Small intestine (tissue), 7 donors: Measurements from ENCODE around the gene PIEZO2. TPM values are rescaled to one million over a fixed set of nuclear protein-coding genes. Genes with fewer than 3 reads are reported as not detected.
A peak's percentile ranks its signal among the peaks of the same experiment; 100 is the strongest.

Experiments used
- DNase-seq, 2 donors: peaks; one replicate each; pipeline versions ENCODE4 v3.0.0 to v3.0.0-alpha.2; 2013
- FAIRE-seq: peaks from 2 replicates; lab custom pipeline; 2012; peaks lifted over from hg19 to GRCh38; lab: Jason Lieb, UNC
- H3K27ac ChIP-seq, 3 donors: one replicate each; pipeline ENCODE4 v1.5.1; 2013; ENCODE audit warnings: low read length in 2 of 3, mild to moderate bottlenecking in 2 of 3, control low read depth in 1 of 3, inconsistent platforms in 1 of 3, low read depth in 1 of 3, moderate library complexity in 1 of 3
- H3K27me3 ChIP-seq, 3 donors: one replicate each; pipeline ENCODE4 v1.6.1; 2013; ENCODE audit warnings: low read length in 3 of 3, inconsistent platforms in 1 of 3; ENCODE audit not compliant: control insufficient read depth in 3 of 3, insufficient read depth in 3 of 3
- H3K36me3 ChIP-seq, 3 donors: one replicate each; pipeline ENCODE4 v1.6.1; 2013; ENCODE audit warnings: low read length in 3 of 3, inconsistent platforms in 1 of 3, low read depth in 1 of 3, mild to moderate bottlenecking in 1 of 3, moderate library complexity in 1 of 3; ENCODE audit not compliant: control insufficient read depth in 3 of 3, insufficient read depth in 2 of 3
- H3K4me1 ChIP-seq, 3 donors: one replicate each; pipeline ENCODE4 v1.6.1; 2013; ENCODE audit warnings: low read length in 2 of 3, inconsistent platforms in 1 of 3, low read depth in 1 of 3, mild to moderate bottlenecking in 1 of 3, moderate library complexity in 1 of 3; ENCODE audit not compliant: control insufficient read depth in 3 of 3, insufficient read depth in 2 of 3
- H3K4me3 ChIP-seq, 3 donors: one replicate each; pipeline ENCODE4 v1.5.1; 2013; ENCODE audit warnings: low read length in 3 of 3, control low read depth in 1 of 3, inconsistent platforms in 1 of 3, low read depth in 1 of 3, mild to moderate bottlenecking in 1 of 3, moderate library complexity in 1 of 3
- H3K9me3 ChIP-seq, 2 donors: one replicate each; pipeline ENCODE4 v1.6.1; 2013; ENCODE audit warnings: low read depth in 1 of 2, low read length in 1 of 2; ENCODE audit not compliant: control insufficient read depth in 2 of 2, insufficient read depth in 1 of 2
- WGBS, 3 donors: extraction: QIAGEN DNeasy Blood & Tissue Kit; methylation state at CpG; one replicate each; pipeline ENCODE4 v1.1.7; 2013; 5-methylcytosine and 5-hydroxymethylcytosine counted together
- polyA plus RNA-seq, 4 donors: library from polyadenylated mRNA; stranded (reverse) in 3 of 4; unstranded in 1 of 4; fragments of 200-250 nt in 3 of 4; fragments of 120-200 nt in 1 of 4; gene quantifications; one replicate each; pipeline versions ENCODE4 v1.2.1 to v1.2.3, GENCODE V29; 2013
- donor health status: healthy with polysubstance abuse.
- donor health status: control.
- donor health status: control.
- donor health status: Bipolar disorder and iron deficiency.
- donor health status: healthy.

The PIEZO2 gene
- polyA plus RNA-seq, 4 donors: 0.81 to 30.2 (median 1.8) TPM; not detected in 1

- DNase-seq (no peak), FAIRE-seq (no peak)
- 69 to 84% (median 80%) methylated on average over 10 of the region's 10 CpGs for WGBS, 3 donors
- H3K27me3 ChIP-seq: no peaks in the 10 kb centered on the region
- H3K36me3 ChIP-seq: no peaks in the 10 kb centered on the region
- H3K4me3 ChIP-seq: no peak overlapping the region
- peak overlapping the region in 1 of 3 donors; percentile 9 for H3K27ac ChIP-seq
- H3K9me3 ChIP-seq: no peaks in the 10 kb centered on the region
- no peaks in the 10 kb centered on the region for H3K4me1 ChIP-seq
Observed at GRCh38 chr18:11096839-11097750, 52.3 kb downstream of the PIEZO2 start.

GRCh38 chr18:11096411-11096810, 53.0 kb downstream of the PIEZO2 start:
- Histone ChIP-seq H3K27me3 (no peaks in the 10 kb centered on the region), H3K27ac (peak overlapping the region in 1 of 3 donors; percentile 9), H3K4me3 (no peak overlapping the region), H3K4me1 (no peaks in the 10 kb centered on the region), H3K36me3 (no peaks in the 10 kb centered on the region), H3K9me3 (no peaks in the 10 kb centered on the region)
- DNase-seq: no peak
- FAIRE-seq: no peak
- 52 to 63% (median 53%) methylated on average over 5 of the region's 5 CpGs for WGBS, 3 donors

- WGBS, 3 donors: 78 to 86% (median 79%) methylated on average over 6 of the region's 6 CpGs
- FAIRE-seq (no peak), DNase-seq (no peak)
- Histone ChIP-seq H3K4me1 (no peaks in the 10 kb centered on the region), H3K27ac (no peak overlapping the region), H3K36me3 (no peaks in the 10 kb centered on the region), H3K9me3 (no peaks in the 10 kb centered on the region), H3K27me3 (no peaks in the 10 kb centered on the region), H3K4me3 (no peak overlapping the region)
Observed at GRCh38 chr18:11095674-11096293, 53.6 kb downstream of the PIEZO2 start.

GRCh38 chr18:11095211-11095610, 54.2 kb downstream of the PIEZO2 start:
- no peaks in the 10 kb centered on the region for H3K36me3 ChIP-seq
- no peaks in the 10 kb centered on the region for H3K4me1 ChIP-seq
- H3K4me3 ChIP-seq: no peak overlapping the region
- H3K27ac ChIP-seq: no peak overlapping the region
- no peaks in the 10 kb centered on the region for H3K27me3 ChIP-seq
- WGBS, 3 donors: 87 to 89% (median 88%) methylated on average over 5 of the region's 5 CpGs
- FAIRE-seq (no peak), DNase-seq (no peak)
- no peaks in the 10 kb centered on the region for H3K9me3 ChIP-seq

- H3K27me3 ChIP-seq: no peaks in the 10 kb centered on the region
- FAIRE-seq (no peak), DNase-seq (no peak)
- H3K36me3 ChIP-seq: no peaks in the 10 kb centered on the region
- no peak overlapping the region for H3K27ac ChIP-seq
- H3K9me3 ChIP-seq: no peaks in the 10 kb centered on the region
- peaks cover 0 to 7% (median 0%) of the 10 kb centered on the region in 3 donors for H3K4me1 ChIP-seq
- no peak overlapping the region for H3K4me3 ChIP-seq
- WGBS, 3 donors: 68 to 82% (median 78%) methylated on average over 6 of the region's 6 CpGs
Observed at GRCh38 chr18:11091746-11092145, 57.6 kb downstream of the PIEZO2 start.

GRCh38 chr18:11089931-11090715, 59.2 kb downstream of the PIEZO2 start:
- 24 to 27% (median 27%) methylated on average over 9 of the region's 9 CpGs for WGBS, 3 donors
- Histone ChIP-seq H3K4me1 (peaks cover 0 to 7% (median 0%) of the 10 kb centered on the region in 3 donors), H3K4me3 (no peak overlapping the region), H3K9me3 (no peaks in the 10 kb centered on the region), H3K27me3 (no peaks in the 10 kb centered on the region), H3K27ac (no peak overlapping the region), H3K36me3 (no peaks in the 10 kb centered on the region)
- DNase-seq (no peak), FAIRE-seq (no peak)

GRCh38 chr18:11081009-11081532, 68.3 kb downstream of the PIEZO2 start:
- no peaks in the 10 kb centered on the region for H3K9me3 ChIP-seq
- FAIRE-seq: no peak
- peaks cover 0 to 15% (median 0%) of the 10 kb centered on the region in 3 donors for H3K4me1 ChIP-seq
- 80 to 93% (median 91%) methylated on average over 2 of the region's 2 CpGs for WGBS, 3 donors
- DNase-seq: no peak
- no peaks in the 10 kb centered on the region for H3K27me3 ChIP-seq
- no peak overlapping the region for H3K4me3 ChIP-seq
- H3K36me3 ChIP-seq: peaks cover 0 to 2% (median 0%) of the 10 kb centered on the region in 3 donors
- H3K27ac ChIP-seq: no peak overlapping the region

GRCh38 chr18:11078491-11078890, 70.9 kb downstream of the PIEZO2 start:
- Histone ChIP-seq H3K4me3 (no peak overlapping the region), H3K27me3 (no peaks in the 10 kb centered on the region), H3K4me1 (peaks cover 0 to 18% (median 0%) of the 10 kb centered on the region in 3 donors), H3K27ac (peak overlapping the region in 1 of 3 donors; percentile 62), H3K9me3 (no peaks in the 10 kb centered on the region), H3K36me3 (no peaks in the 10 kb centered on the region)
- DNase-seq (peak; percentile 63 to 90), FAIRE-seq (no peak)
- 28 to 58% (median 41%) methylated on average over 4 of the region's 4 CpGs for WGBS, 3 donors
